ENCODE results near the gene FAM53A.
A peak's percentile ranks its signal among the peaks of the same experiment; 100 is the strongest.
"Not testable (repeated sequence)": the region's sequence is repeated elsewhere in the genome, so short reads cannot be mapped to it uniquely, and the experiment has no call there.

Gene FAM53A

DNA sequence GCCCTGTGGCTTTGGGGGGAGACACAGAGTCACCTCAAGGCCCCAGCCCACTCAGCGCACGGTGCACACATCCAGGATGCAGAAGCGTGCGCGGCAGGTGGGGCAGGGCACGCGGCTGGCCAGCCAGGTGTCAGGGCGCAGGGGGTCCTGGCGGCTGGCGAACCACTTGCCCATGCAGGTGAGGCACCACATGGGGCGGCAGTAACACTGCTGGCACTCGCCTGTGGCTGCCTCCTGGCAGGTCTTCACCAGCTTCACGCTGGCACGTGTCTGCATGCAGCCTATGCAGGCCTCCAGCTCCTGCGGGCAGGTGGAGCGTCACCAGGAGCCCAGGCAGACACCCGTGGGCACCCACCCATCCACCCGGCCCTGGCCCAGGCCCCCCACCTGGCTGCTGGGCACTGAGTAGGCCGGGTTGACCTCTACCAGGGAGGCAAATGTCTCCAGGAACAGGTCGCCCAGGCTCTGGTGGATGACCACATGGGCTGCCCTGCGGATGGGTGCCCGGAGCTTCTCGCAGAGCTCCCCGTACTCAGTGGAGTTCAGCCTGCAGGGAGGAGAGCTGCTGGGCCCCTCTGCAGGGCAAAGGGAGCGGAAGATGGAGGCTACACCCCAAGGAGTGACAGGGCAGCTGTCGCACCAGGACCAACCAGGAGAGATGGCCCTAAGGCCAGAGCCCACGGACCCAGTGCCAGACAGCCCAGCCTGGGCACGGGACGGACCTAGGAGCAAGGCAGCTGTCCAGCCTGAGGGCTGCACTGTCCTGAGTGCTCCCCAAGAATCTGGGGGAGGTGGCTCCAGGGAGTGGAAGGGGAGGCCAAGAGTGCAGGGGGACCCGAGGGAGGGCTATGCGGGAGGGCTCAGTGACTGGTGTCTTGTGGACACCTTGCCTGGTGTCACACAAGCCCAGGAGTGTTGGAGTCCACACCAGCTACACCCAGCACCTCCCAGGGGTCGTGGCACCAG, 33.3 kb upstream of the FAM53A start:
- DNase-seq (ENCODE audit: low read depth in 2 of 2, low spot score in 1 of 2): no peak

DNA sequence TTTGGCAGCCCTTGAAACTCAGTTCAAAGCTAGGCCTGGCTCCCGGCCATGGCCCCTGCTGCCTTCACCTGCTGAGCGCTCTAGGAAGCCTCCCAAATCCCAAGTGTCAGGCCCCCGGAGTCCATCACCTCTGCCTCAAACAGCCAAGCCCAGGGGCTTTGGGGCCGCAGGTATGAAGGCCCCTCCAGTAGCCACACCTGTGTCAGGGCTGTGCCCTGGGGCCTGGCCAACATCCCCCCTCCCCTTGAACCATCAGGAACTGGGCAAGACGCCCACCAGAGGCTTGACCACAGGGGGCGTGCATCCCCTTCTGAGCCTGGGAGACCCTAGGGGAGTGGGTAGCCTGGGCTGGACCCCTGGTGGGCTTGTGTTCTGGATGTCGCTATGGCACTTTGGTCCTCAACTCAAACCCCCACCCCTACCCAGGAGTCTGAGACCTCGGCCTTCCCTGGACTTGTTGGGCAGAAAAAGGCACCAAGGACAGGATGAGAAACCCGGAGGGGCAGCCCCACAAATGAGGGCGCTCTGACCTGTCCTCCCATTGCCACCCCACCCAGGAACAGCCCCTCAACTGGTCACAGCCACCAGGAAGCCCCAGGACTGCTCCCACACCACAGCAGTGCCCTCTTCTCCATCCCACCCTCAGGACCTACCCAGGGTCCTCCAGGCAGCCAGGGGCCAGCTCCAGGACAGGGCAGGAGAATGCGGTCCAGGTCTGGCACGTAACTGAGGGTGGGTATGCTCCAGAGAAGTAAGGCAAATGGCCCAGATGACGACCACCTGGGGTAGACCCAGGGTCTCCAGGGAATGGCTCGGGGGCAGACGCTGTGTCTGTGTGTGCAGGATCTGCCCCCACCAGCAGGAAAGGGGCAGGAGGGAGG, 32.2 kb upstream of the FAM53A start:
- no peak for DNase-seq (ENCODE audit: low read depth in 2 of 2, low spot score in 1 of 2)

DNA sequence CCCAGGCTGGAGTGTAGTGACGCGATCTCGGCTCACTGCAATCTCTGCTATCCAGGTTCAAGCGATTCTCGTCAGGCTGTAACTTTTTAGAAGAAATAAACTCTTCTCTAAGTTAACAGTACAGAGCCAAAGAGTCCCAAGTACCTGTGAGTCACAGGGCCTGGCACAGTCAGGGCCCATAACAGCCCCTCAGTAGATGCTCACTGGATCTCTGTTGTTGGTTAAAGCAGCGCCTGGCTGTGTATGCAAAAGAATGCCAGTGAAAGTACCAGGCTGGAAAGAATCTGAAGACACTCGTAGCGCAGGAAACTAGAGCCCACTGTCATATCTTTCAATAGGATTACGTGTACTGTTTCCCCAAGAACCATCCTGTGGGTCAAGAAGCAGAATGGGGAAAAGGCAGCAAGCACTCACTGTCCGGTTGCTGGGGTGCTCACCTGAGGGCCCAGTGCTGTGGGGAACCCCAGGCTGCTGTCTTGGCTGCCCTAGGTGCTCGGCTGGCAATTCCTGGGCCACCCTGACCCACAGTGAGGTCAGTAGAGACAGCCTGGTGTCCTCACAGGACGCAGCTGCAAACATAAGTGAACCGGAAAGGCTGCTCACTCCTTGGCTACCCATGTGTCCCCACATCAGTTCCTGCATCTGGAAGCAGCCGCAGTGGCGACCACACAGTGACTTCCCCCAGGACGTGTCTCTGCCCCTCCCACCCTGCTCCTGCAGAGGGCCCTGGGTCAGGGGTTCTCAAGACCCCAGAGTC, 31.1 kb upstream of the FAM53A start:
- DNase-seq (ENCODE audit: low read depth in 2 of 2, low spot score in 1 of 2): no peak

DNA sequence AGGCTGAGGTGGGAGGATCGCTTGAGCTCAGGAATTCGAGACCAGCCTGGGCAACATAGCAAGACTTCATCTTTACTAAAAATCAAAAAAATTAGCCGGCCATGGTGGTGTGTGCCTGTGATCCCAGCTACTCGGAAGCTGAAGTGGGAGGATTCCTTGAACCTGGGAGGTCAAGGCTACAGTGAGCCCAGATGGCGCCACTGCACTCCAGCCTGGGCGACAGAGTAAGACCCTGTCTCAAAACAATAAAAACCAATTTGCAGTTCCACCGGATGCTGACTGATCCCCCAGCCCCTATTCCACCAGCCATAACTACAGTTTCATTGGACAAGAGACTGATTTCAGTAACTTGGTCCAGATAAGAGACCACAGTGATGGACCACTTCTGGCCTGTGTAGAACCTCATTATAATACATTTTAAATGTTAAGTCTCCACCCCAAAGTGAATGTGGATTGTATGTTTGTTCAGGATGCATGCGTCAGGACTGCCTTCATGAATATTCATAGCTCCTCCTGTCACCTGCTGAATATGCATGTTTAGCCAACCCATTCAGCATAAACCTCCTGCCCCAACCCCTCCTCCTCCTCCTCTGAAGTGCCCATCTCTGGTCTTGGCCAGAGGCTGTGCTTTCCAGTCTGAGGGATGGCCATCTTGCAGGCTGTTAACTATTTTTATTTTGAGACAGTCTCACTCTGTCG, 30.3 kb upstream of the FAM53A start:
- DNase-seq (ENCODE audit: low read depth in 2 of 2, low spot score in 1 of 2): no peak

DNA sequence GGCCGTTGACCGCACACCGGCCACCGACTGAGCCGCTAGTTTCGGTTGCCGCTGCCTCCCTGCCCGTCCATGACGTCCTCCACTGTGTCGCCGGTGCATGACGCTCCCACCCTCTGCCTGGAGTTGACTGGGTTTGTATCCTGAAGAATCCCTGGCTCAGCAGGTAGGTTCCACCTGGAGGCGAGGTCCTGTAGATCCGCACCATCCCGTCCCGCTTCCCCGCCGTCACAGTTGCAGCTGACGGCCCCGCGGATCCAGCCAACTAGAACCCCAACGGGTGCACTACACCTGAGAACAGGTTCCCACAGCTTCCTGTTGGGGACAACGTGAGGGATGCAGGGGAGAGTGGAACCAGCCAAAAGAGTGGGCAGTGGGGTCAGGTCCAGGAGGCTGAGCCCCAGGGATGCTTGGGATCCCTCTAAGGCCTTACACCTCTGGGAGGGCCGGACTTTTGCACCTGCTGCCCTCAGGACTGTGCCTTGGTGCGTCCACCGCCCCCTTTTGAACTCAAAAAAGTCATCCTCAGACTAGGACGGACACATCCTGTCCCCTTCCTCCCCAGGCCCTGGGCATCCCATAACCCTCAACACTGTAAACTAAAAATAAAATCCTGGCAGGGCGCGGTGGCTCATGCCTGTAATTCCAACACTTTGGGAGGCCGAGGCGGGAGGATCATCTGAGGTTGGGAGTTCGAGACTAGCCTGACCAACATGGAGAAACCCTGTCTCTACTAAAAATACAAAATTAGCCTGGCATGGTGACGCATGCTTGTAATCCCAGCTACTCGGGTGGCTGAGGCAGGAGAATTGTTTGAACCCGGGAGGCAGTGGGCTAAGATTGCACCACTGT, 29.1 kb upstream of the FAM53A start:
- DNase-seq (ENCODE audit: low read depth in 2 of 2, low spot score in 1 of 2): no peak

DNA sequence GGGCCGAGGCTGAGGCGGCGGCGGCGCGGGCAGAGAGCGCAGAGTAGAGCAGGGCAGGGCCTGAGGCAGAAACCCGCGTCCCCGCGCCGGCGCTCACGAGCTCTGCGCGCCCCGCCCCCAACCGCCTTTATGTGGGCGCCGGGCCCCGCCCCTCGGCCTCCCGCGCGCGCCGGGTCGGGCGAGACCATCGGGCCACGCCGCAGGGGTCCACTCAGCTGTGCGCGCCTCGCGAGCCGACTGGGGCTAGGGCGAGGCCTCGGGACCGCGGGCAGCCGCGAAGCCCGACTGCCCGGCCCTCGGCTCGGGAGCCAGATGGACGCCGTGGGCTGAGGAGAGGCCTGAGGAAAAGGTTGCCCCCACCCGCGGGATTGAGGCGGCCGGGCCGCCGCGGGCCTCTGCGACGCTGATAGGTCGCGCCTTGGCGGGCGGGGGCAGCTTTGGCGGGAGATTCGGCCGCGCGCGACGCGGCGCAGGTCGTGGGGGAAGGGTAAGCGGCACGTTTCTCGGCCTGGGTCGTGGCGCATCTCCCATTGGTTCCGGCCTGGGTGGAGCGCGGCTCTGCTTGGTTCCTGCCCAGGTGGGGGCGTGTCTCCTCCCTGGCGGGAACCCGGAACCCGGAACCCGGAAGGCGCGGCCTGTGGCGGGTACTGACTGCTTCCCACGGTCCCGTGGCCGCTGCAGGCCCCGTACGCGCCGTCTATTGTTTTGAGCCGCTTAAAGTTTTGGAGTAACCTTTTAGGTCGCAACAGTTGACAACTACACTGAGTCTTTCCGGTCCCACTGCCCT, 28.3 kb upstream of the FAM53A start, which contains the start of gene SLBP:
TSS of gene SLBP (minus strand) at position 104 of the 787 bp plus-strand sequence. CDS start 131 bp downstream, outside the sequence.
- DNase-seq (ENCODE audit: low read depth in 2 of 2, low spot score in 1 of 2): peak; percentile 95 to 97

DNA sequence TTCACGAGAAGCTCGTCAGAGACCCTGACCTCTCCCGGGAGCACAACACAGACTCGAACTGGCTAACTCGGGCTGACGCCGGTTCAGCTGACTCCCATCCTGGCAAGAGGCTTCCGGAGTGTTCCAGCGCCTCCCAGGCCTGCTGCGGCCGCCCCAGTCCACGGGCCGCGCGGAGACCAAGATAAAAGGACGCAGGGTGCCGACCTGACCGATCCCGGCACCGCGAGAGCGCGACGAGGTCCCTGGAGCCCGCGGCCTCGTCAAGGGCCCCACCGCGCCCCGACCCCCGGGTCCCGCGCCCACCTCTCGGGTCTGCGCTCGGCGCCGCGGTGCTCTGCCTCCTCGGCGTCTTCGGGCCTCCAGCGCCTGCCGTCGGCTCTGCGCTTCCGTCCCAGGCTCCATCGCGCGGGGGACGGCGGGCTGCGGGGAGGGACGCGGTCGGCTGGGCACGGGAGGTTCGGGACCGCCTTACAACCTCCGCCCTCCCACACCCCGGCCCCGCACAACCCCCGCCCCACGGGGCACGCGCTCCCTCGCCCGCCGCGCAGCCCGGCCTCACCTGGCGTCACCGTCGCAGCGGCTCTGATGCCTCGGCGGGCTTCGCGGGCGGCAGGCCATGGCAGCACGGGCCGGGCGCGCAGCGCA, 27.6 kb upstream of the FAM53A start:
- DNase-seq (ENCODE audit: low read depth in 2 of 2, low spot score in 1 of 2): no peak

DNA sequence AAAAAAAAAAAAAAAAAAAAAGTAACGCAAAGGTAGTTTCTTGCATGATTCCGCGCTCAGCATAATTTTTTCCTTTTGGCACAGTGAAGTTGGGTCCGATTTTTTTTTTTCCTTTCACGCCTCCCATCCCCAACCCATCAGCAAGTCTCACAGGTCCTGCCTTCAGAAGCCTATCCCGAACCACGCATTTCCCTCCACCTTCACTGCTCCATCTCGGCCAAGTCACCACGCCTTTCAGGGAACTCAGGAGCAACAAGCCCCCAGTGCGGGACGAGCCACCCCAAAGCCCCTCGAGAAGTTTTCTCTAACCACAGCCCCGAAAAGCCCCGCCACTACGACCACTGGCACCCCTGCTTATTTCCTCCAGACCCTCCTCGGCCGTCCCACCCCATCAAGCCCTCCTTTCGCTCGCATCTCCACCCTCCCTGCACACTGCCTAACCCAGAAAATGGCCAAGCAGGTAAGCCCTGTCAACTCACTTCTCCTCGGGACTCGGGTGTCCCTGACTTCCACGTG, 27.0 kb upstream of the FAM53A start:
- no peak for DNase-seq (ENCODE audit: low read depth in 2 of 2, low spot score in 1 of 2)

DNA sequence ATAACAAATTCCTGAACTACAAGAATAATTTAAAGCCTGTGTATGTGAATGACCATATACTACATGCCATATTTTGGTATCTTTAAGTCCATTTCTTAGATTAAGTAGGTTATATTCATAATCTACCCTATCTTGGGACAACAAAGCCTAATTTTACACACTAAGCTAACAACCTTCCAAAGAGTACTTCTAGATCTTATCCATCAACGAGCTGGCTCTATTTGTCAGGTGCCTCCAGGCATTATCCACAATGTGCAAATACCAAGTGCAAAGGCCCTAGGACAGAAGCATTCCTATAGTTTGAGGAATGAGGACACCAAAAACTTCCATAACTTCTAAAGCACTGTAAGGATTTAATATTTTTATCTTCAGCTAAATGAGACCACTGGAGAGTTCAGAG, 24.5 kb upstream of the FAM53A start:
- no peak for DNase-seq (ENCODE audit: low read depth in 2 of 2, low spot score in 1 of 2)

DNA sequence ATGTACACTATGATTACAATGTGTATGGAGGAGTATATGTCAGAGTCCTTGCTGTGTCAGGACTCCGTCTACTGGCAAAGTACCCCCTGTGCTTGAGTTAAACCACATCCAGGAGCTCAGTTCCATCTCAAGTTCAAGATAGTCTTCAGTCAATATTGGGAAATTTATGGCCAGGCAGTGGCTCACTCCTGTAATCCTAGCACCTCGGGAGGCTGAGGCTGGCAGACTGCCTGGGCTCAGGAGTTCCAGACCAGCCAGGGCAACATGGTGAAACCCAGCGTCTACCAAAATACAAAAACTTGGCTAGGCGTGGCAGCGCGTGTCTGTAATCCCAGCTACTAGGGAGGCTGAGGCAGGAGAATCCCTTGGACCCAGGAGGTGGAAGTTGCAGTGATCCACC, 22.2 kb upstream of the FAM53A start:
- DNase-seq (ENCODE audit: low read depth in 2 of 2, low spot score in 1 of 2): no peak

DNA sequence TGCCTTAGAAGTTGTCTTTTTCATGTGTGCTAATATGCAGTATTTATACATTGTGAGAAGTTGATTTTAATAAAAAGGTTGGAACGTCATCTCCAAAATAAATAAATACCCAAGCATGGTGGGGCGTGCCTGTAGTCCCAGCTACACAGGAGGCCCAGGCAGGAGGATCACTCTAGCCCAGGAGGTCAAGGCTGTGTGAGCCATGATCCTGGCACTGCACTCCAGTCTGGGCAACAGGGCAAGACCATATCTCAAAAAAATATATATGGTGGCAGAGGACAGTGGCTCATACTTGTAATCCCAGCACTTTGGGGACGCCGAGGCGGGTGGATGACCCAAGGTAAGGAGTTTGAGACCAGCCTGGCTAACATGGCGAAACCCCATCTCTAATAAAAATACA, 21.6 kb upstream of the FAM53A start:
- no peak for DNase-seq (ENCODE audit: low read depth in 2 of 2, low spot score in 1 of 2)

DNA sequence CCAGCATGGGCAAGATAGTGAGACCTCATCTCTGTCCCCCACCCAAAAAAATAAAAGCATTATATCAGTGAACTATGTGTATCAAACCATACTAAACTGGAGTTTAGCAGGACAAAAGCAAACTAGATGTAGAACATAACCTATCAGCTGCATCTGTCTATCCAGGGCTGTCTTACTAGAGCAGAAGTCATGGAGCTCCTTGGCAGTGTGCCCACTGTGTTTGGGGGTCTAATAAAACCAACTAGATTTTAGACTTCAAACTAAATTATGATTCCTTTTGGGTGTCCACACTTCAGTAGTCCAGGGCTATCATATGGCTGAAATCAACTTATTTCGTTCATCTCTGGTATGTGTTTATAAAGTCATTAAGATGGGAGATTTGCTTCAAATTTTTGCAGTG, 19.8 kb upstream of the FAM53A start:
- DNase-seq (ENCODE audit: low read depth in 2 of 2, low spot score in 1 of 2): no peak

DNA sequence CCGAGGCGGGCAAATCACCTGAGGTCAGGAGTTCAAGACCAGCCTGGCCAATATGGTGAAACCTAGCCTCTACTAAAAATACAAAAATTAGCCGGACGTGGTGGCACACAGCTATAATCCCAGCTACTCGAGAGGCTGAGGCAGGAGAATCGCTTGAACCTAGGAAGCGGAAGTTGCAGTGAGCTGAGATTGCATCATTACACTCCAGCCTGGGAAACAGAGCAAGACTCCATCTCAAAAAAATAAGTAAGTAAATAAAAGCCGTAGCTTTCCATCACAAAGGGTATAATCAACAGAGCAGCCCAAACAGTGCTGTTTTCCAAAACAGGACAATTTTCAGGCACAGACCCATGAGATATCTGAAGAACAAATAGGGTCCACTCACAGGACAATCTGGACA, 17.6 kb upstream of the FAM53A start:
- DNase-seq (ENCODE audit: low read depth in 2 of 2, low spot score in 1 of 2): not testable (repeated sequence)

DNA sequence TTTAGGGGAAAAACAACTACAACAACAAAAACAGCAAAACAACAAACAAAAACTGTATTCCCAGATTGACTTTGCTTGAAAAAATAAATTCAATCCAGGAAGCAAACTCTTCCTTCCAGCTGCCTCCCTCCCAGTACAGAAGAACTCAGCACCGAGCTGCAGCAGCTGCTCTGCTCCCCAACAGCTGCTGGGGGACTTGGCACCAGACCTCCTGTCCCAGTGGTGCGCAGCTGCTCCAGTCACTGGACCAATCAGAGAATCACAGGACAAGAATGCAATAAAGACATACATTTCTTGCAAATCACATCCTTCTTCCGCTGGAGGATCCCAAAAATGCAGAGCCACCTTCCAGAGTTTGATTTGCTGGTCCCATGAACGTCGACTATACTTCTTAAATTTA, 11.8 kb upstream of the FAM53A start:
- DNase-seq (ENCODE audit: low read depth in 2 of 2, low spot score in 1 of 2): no peak

DNA sequence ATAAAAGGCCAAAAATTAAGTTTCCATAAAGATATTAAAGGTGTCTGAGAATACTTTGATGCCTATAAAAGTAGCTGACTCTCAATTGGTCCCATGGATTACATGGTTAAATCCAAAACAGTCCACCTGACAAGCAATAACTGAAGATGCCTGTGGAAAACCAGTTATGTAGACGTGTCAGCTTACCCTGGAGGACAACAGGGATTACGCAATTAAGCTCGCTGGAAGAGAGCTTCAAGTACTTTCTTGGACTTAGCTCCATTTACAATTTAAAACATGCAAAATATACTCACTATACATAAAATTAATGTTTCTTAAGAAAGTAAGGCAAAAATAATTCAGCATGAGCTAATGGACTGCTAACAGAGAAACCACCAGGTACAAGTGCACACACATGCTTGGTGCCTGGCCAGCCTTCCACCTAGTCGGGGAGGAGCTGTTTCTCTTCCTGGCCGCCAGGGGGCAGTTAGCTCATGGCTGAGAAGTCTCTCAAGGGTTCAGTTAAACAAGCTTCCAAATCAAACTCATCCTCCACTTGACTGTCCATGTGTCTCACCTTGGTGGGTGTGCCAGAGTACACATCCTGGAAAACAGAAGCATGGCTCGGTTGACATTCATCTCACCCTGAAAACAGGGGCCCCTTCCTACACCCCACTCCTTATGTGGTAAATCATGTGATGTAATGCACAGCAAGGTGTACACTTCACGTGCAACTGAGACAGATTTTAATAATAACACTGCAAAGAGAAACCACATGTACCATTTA, 9.2 kb upstream of the FAM53A start:
- peak; percentile 64 to 68 for DNase-seq (ENCODE audit: low read depth in 2 of 2, low spot score in 1 of 2)

DNA sequence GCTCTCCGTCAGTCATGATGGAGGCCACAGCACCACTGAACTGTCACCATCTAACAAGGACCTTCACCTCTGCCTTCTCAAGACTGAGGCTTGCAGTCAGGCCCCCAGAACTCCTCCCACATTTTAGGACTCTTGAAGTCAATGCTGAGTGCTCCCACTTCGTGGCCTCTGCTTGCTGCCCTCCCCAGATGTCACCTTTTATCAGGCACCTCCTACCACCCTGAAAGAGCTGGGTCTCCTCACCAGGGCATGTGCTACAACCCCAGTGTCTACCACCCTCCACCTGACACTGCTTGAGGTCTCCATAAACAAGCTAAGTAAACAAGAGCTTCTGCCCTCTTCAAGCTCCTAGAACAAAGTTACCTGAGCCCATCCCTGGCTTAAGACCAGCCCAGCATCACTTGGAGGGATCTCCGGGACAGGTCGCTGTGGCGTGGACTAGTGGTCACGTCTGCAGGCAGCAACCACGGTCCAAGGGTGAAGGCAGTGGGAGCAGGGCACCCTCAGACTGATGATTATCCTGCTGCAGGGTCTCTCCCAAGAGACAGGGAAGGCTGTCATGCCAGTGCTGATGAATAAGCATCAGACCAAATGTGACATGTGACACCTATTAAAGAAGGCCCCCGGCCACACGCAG, 7.7 kb upstream of the FAM53A start:
- DNase-seq (ENCODE audit: low read depth in 2 of 2, low spot score in 1 of 2): no peak

DNA sequence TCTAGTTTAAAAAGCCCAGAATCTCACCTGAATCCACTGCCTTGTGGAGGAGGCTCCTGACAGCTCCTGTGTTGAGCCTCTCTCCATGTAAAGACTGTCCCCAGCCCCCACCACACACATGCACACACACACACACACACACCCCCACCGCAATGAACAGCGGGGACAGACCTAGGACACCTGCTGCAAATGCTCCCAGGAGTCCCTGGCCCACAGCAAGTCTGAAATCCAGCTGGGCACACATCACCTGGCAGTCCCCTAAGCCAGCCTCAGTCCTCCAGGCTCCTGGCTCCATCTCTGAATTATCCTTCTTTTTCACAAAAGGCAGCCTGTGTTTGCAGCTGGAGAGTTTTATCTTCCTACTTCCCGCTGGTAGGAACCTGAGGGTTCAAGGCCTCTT, 6.6 kb upstream of the FAM53A start:
- no peak for DNase-seq (ENCODE audit: low read depth in 2 of 2, low spot score in 1 of 2)

All from stimulated activated CD8-positive, alpha-beta memory T cell treated with anti-CD3 and anti-CD28 coated beads, Interleukin-4, amount 100 ng/mL, for 1 hour (primary cell).